OCI-LY1 (cell line): ENCODE data around the gene RABL6.

Source experiments
- CTCF ChIP-seq: fragments of 200-600 bp; sonication (generic), shearing (Covaris generic); IDR thresholded peaks from 2 replicates; pipeline ENCODE4 v1.5.1; 2017; ENCODE audit warnings: mild to moderate bottlenecking, antibody characterized with exemption, low read length, moderate library complexity, mixed read lengths
- EZH2 ChIP-seq: fragments of 200-600 bp; sonication (generic), shearing (Covaris generic); IDR thresholded peaks from 2 replicates; pipeline ENCODE4 v1.8.0; 2017; ENCODE audit warnings: borderline replicate concordance, mixed run types, mild to moderate bottlenecking, antibody characterized with exemption, low read length, moderate library complexity, mixed read lengths

- TF ChIP-seq CTCF (no peak), EZH2 (no peak)
These were observed 1.0 kb downstream of the RABL6 start for GRCh38 chr9:136808806-136809158.
